GM06990 (cell line): ENCODE measurements around the gene ADAM12.

ENCODE experiments used
- DNase-seq: peaks from one replicate; pipeline ENCODE4 v3.0.0-alpha.2; 2011; ENCODE audit not compliant: insufficient read length; ENCODE audit errors: extremely low read depth
- H3K27me3 ChIP-seq: replicated peaks from 2 replicates; pipeline ENCODE4 v1.6.0; 2011; ENCODE audit warnings: low read length; ENCODE audit not compliant: control insufficient read depth, insufficient read depth
- H3K36me3 ChIP-seq: 2 replicates; pipeline ENCODE4 v1.5.1; 2011; ENCODE audit warnings: low read length; ENCODE audit not compliant: control insufficient read depth, insufficient read depth
- H3K4me3 ChIP-seq: replicated peaks from 2 replicates; pipeline ENCODE4 v1.5.1; 2011; ENCODE audit warnings: low read depth, mild to moderate bottlenecking, control low read depth, low read length
- TF ChIP-seq, protein P1 (sequence below): IDR thresholded peaks from 2 replicates; pipeline ENCODE4 v1.5.1; 2011; ENCODE audit warnings: low read length, control low read depth, mild to moderate bottlenecking, inconsistent platforms; ENCODE audit not compliant: insufficient read depth, poor library complexity, severe bottlenecking

Gene ADAM12

DNA sequence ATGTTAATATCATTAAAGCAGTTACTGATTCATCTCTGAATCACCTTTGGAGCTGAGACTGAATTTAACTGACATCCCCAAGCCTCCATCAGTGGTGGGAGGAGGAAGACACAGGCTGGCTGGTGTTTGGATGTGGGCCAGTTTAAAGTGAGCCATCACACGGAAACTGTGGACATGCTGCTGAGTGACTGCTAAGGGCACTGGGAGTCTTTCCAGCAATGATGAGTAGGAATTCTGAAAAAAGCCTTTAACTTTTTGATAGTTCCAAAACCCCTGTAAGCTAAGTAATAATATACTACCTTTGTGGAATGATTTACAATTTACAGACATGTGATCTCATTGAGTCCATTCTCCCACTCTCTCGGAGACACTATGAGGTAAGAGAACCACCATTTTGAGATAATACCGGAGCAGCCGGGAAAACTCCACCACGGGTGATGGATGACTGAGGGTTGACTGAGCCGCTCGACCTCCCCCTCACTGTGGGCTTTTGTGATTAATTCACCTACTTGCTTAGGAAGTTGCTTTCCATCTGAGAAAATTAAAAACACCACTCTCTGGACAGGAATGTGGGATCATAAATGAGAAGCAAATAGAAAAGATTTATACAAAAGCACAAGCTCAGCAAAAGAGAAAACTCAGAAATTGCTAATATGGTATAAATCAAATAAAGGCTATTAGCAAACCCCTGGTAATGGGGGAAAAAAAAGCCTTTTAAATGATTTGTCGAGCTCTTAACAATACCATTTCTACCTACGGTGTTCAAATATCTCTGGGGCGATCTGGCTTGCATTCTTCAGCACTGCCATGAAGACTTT, 297.2 kb downstream of the ADAM12 start:
- Histone ChIP-seq H3K36me3 (no peaks in the 10 kb centered on the region), H3K4me3 (no peak overlapping the region), H3K27me3 (no peaks in the 10 kb centered on the region)
- DNase-seq: no peak
- TF ChIP-seq, protein P1, sequence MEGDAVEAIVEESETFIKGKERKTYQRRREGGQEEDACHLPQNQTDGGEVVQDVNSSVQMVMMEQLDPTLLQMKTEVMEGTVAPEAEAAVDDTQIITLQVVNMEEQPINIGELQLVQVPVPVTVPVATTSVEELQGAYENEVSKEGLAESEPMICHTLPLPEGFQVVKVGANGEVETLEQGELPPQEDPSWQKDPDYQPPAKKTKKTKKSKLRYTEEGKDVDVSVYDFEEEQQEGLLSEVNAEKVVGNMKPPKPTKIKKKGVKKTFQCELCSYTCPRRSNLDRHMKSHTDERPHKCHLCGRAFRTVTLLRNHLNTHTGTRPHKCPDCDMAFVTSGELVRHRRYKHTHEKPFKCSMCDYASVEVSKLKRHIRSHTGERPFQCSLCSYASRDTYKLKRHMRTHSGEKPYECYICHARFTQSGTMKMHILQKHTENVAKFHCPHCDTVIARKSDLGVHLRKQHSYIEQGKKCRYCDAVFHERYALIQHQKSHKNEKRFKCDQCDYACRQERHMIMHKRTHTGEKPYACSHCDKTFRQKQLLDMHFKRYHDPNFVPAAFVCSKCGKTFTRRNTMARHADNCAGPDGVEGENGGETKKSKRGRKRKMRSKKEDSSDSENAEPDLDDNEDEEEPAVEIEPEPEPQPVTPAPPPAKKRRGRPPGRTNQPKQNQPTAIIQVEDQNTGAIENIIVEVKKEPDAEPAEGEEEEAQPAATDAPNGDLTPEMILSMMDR: no peak

DNA sequence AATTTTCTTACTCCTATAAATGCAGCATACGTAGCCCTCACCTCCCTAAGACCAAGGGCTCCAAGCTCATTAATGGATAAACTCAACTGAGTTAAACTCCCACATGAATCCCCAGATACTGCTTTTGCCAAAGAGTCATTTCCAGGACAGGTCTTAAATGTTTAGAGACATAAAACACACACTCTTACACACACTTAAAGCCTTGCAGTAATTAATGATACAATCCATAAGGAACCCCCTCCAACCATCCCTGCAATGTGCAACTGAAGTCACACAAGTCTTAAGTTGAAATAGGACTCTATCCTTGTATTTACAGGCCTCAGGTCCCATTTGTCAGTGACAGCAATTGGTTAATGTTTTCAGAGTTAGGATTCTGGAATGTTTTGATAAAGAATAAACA, 297.8 kb downstream of the ADAM12 start:
- Histone ChIP-seq H3K4me3 (no peak overlapping the region), H3K27me3 (no peaks in the 10 kb centered on the region), H3K36me3 (no peaks in the 10 kb centered on the region)
- TF ChIP-seq, protein P1: no peak
- DNase-seq: no peak

DNA sequence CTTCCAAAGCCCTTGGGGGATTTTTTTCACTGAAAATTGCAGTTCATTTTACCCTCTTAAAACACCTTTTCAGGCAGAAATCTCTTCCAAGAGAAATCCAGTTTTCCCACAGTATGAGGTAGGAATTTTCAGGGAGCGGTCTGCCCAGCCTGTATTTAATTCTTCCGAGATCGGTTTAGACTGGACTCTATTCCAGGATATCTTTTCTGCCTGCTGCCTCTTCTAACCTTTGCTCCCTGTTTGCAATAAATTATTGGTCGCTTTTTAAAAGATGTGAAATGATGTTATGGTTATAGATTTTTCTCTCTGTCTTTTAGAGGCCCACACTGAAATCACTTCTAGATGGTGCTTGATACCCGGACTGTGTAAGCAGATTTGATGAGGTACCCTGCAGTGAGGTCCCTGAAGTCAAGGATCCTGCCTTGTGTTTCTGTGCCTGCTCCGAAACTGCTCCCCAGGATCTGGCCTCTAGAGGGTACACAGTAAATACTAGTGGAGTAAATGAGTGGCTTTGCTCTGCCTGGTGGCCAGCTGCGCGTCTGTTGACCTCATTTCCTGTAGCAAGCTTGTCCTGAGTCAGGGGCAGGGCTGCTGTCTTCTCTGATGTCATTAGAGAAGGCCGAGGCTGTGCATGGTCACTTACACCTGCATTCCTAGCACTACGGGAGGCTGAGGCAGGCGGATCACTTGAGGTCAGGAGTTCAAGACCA, 300.3 kb downstream of the ADAM12 start:
- H3K27me3 ChIP-seq: no peaks in the 10 kb centered on the region
- TF ChIP-seq, protein P1: no peak
- H3K4me3 ChIP-seq: no peak overlapping the region
- no peaks in the 10 kb centered on the region for H3K36me3 ChIP-seq
- DNase-seq: no peak

DNA sequence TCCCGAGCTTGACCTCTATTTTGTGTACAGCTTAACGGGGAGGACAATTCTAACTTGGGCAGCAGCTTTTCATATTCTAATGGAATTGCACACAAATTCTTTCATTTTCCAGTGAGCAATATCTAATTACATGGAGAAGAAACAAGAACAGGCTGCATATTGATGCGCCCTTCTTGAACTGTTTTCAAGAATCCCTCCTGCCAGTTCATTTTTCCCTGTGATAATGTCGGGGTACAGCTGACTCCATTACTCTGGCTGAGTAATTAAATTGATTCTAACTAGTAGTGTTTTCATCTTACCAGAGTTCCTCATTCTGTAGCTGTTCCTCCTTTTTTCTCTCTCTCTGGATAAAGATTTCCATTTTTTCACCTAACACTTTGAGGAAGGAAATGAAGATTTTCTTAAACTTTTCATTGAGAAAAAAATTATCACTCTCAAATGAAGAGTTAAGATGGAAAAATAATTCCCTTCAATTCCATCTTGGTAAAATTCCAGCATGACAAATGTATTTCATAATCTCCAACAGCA, 301.1 kb downstream of the ADAM12 start:
- DNase-seq: no peak
- Histone ChIP-seq H3K36me3 (no peaks in the 10 kb centered on the region), H3K4me3 (no peak overlapping the region), H3K27me3 (no peaks in the 10 kb centered on the region)
- TF ChIP-seq, protein P1: no peak

DNA sequence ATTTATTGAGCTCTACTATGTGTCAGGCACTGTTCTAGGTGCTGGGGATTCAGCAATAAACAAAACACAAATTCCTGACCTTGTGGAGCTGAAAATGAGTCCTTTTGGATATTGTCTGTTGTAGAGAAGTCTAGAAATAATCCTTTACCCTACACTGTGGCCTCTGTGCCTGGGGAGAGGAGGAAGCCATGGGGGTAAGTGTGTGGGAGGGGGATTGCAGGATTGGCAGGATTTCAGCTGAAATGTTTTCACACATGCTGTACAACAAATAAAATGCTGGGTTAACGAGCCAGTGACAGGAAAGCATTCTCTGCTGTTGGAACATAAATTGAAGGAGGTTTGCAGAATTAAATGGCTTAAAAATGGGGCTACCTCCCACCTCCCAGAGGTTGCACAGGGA, 302.5 kb downstream of the ADAM12 start:
- DNase-seq: no peak
- Histone ChIP-seq H3K4me3 (no peak overlapping the region), H3K36me3 (no peaks in the 10 kb centered on the region), H3K27me3 (no peaks in the 10 kb centered on the region)
- TF ChIP-seq, protein P1: no peak
